GM12874 (cell line): ENCODE results near the gene SAXO1.

ENCODE experiments used
- TF ChIP-seq, protein P1 (sequence below): IDR thresholded peaks from 2 replicates; pipeline ENCODE4 v1.5.1; 2011; ENCODE audit warnings: low read depth, mild to moderate bottlenecking, control low read depth, low read length, moderate library complexity; ENCODE audit not compliant: insufficient read depth

Gene SAXO1

GRCh38 chr9:19023078-19023477 lies 9.9 kb downstream of the SAXO1 start:
- TF ChIP-seq, protein P1, sequence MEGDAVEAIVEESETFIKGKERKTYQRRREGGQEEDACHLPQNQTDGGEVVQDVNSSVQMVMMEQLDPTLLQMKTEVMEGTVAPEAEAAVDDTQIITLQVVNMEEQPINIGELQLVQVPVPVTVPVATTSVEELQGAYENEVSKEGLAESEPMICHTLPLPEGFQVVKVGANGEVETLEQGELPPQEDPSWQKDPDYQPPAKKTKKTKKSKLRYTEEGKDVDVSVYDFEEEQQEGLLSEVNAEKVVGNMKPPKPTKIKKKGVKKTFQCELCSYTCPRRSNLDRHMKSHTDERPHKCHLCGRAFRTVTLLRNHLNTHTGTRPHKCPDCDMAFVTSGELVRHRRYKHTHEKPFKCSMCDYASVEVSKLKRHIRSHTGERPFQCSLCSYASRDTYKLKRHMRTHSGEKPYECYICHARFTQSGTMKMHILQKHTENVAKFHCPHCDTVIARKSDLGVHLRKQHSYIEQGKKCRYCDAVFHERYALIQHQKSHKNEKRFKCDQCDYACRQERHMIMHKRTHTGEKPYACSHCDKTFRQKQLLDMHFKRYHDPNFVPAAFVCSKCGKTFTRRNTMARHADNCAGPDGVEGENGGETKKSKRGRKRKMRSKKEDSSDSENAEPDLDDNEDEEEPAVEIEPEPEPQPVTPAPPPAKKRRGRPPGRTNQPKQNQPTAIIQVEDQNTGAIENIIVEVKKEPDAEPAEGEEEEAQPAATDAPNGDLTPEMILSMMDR: no peak

GRCh38 chr9:19022206-19022605 lies 10.8 kb downstream of the SAXO1 start:
- TF ChIP-seq, protein P1: no peak

GRCh38 chr9:19020886-19021455 lies 12.0 kb downstream of the SAXO1 start:
- TF ChIP-seq, protein P1: no peak

DNA sequence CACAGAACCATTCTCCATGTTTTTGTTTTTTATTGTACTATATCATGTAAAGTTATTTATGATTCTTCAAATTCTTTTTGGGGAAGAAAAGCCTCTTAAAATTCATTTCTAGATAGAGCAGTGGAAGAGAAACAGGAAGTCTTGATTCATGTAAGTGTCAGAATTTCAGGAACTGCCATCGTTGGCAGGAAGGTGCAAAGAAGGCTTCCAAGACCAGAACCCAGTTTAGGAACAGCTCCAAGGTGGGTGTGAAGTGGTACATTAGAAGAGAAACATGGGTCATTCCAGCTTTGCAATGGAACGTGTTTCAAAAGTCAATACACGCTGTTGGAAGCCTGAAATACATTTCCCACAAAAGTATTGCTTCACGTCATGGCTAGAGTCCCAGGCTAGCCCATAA lies 14.8 kb downstream of the SAXO1 start:
- TF ChIP-seq, protein P1: no peak

GRCh38 chr9:19009391-19009965 lies 23.5 kb downstream of the SAXO1 start:
- TF ChIP-seq, protein P1: no peak

DNA sequence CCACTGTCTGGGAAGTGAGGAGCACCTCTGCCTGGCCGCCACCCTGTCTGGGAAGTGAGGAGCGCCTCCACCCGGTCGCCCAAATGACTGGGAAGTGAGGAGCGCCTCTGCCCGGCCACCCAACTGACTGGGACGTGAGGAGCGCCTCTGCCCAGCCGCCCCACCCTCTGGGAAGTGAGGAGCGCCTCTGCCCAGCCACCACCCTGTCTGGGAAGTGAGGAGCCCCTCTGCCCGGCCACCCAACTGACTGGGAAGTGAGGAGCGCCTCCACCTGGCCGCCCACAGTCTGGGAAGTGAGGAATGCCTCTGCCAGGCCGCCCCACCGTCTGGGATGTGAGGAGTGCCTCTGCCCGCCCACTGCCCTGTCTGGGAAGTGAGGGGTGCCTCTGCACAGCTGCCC lies 32.9 kb downstream of the SAXO1 start:
- TF ChIP-seq, protein P1: no peak

DNA sequence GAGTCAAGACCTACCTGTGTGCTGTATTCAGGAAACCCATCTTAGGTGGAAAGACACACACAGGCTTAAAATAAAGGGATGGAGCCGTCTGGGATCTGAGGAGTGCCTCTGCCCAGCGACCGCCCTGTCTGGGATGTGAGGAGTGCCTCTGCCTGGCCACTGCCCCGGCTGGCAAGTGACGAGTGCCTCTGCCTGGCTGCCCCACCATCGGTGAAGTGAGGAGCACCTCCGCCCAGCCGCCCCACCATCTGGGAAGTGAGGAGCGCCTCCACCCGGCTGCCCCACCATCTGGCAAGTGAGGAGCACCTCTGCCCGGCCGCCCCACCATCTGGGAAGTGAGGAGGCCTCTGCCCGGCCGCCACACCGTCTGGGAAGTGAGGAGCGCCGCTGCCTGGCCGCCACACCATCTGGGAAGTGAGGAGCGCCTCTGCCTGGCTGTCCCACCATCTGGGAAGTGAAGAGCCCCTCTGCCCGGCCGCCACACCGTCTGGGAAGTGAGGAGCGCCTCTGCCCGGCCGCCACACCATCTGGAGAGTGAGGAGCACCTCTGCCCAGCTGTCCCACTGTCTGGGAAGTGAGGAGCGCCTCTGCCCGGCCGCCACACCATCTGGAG lies 33.7 kb downstream of the SAXO1 start:
- TF ChIP-seq, protein P1: no peak
